Right renal pelvis (tissue), 4 donors: Measurements from ENCODE around the gene DUSP1. TPM values are rescaled to one million over a fixed set of nuclear protein-coding genes. Genes with fewer than 3 reads are reported as not detected.

Experiments used
- DNase-seq, 4 donors: peaks; one replicate each; pipeline ENCODE4 v3.0.0-alpha.2; 2013; ENCODE audit warnings: low read depth in 4 of 4, low spot score in 3 of 4, missing footprints in 1 of 4
- polyA plus RNA-seq, 4 donors: library from polyadenylated mRNA; unstranded; fragments of 120-200 nt; gene quantifications; one replicate each; pipeline ENCODE4 v1.2.1, GENCODE V29; 2013; ENCODE audit not compliant: insufficient read length in 4 of 4

Gene DUSP1
- polyA plus RNA-seq, 4 donors: 50.2 to 130 (median 73.7) TPM

GRCh38 chr5:172728481-172729241 is 42.3 kb downstream of the DUSP1 start:
- no peak for DNase-seq

DNA sequence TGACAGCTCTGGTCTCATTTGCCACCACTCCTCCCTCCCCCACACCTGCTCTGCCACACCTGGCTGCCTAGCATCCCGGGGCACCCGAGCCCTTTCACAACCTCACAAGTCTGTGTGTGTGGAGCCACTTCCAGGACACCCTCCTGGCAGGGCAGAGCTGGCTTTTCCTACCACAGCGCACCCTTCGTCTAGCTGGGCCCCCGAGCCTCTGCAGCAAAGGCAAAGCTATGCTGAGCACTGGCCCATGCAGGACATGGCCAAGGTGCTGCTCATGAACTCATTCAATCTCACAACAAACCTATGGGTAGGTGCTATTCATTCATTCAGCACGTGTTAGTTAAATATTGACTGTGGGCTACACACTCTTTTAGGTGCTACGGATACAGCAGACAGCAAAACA is 43.4 kb downstream of the DUSP1 start:
- no peak for DNase-seq

GRCh38 chr5:172726966-172727365 is 44.0 kb downstream of the DUSP1 start:
- no peak for DNase-seq

- no peak for DNase-seq
Measured at GRCh38 chr5:172725785-172726184, 45.2 kb downstream of the DUSP1 start.

DNA sequence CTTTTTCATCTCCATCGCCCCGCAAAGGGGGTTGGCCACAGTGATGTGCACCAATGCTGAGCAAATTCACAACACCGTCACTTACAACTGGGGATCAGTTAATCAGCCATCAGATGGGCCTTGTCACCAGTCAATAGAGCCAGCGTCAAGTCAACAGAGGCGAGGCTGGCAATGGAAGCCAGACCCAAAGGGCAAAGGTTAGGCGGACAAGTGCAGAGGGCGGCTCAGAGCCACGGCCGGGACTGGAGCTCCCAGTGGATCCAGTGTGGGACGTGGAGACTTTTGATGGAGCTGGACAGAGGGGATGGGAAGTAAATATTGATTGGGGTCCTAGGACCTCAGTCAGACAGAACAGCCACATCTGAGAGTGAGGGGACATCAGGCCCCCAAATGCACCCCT is 45.7 kb downstream of the DUSP1 start:
- no peak for DNase-seq

GRCh38 chr5:172724242-172725183 is 46.5 kb downstream of the DUSP1 start:
- DNase-seq: no peak

- no peak for DNase-seq
Measured at GRCh38 chr5:172723508-172723907, 47.5 kb downstream of the DUSP1 start.

GRCh38 chr5:172722327-172722815 is 48.6 kb downstream of the DUSP1 start:
- DNase-seq: no peak

DNA sequence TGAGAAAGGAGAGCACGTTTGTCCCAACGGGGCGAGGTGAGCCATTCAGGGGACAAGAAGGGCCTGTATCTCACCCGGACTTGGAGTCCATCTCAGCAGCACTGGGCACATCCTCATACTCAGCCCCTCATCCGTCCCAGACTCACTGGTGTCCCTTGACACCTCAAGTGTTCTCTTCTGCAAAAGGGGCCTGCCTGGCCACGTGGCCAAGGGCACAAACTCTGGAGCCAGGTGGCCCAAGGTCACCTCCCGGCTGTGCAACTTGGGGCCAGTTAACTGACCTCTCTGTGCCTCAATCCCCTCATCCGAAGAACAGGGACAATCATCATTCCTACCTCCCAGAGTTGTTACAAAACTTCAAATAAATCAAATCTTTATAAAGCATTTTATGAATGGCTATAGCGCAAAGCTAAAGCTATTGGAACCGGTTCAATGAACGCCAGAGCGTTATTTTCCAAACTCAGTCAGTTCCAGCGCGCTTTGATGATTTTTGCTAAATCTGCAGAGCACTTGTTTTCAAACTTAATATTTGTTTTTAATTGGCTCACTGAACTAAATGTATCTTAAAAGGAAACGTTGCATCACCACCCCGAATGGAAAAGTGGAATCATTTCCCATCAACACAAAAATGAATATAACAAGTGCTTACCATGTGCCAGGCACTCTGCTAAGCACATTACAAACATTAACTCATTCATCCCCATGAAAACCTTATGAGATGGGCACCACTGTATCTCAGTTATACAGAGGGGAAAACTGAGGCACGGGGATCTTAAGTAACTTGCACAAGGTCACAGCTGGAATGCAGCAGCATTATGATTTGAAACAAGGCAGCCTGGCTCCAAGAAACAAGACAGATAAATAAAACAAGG is 49.3 kb downstream of the DUSP1 start:
- DNase-seq: no peak

GRCh38 chr5:172720655-172721054 is 50.3 kb downstream of the DUSP1 start:
- DNase-seq: no peak

DNA sequence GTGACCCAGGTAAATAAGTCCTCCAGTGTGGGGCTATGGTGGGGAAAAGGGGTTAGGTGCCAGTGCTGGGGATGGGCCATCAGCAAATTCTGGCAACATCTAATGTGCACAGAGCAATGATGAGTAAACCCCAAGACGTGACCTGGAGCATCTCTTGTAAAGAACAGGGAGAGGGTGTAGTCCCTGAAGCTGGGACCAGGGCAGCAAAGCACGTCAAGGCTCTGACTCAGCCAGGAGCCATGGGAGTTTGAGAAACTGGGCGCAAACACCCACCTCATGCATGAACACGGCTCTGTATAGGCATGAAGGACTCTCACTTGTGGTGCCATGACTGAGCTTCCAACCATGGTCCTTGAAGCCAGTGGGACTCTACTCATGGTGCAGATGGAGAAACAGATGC is 51.8 kb downstream of the DUSP1 start:
- DNase-seq: no peak

- no peak for DNase-seq
Measured at GRCh38 chr5:172718527-172719114, 52.4 kb downstream of the DUSP1 start.

Other genes with a start within 250 kb of the DUSP1 start
- gene NEURL1B, start 129.9 kb downstream of the DUSP1 start, polyA plus RNA-seq: 10 to 100 TPM; 15.3 to 17.5 (median 15.6) TPM
- 100 to 1,000 TPM; 116 to 122 (median 118) TPM for gene ERGIC1, start 63.1 kb upstream of the DUSP1 start, polyA plus RNA-seq
- gene RPL26L1, start 188.2 kb upstream of the DUSP1 start, polyA plus RNA-seq: 10 to 100 TPM; 56.1 to 66.6 (median 64.0) TPM
- 100 to 1,000 TPM; 223 to 262 (median 236) TPM for gene ATP6V0E1, start 212.6 kb upstream of the DUSP1 start, polyA plus RNA-seq